Measurements from ENCODE around the gene DUSP10.

DUSP10 gene

GRCh38 chr1:221741703-221742554 is at the start of gene DUSP10:
TSS of gene DUSP10 (minus strand) at chr1:221742089. CDS start at chr1:221739744, 2,345 bp downstream.
- DNase-seq (ENCODE audit: low read depth, low spot score) = peak; percentile 100

GRCh38 chr1:221788466-221788865 is 46.6 kb upstream of the DUSP10 start:
- H3K4me3 ChIP-seq (ENCODE audit: low read depth, low read length) = no peak overlapping the region
- in situ Hi-C loops (cut with HindIII; ENCODE audit: low sequenced_read_pairs) = no loop called here
- DNase-seq (ENCODE audit: low read depth, low spot score) = no peak
- TF ChIP-seq CTCF (IDR thresholded peaks at IDR 0.05; ENCODE audit: low read depth, low read length) = no peak

More at GRCh38 chr1:221741703-221742554, at the start of gene DUSP10:
- in situ Hi-C loops (cut with HindIII; ENCODE audit: low sequenced_read_pairs) = no loop called here
- TF ChIP-seq CTCF (IDR thresholded peaks at IDR 0.05; ENCODE audit: low read depth, low read length) = peak; percentile 10
- H3K4me3 ChIP-seq (ENCODE audit: low read depth, low read length) = peak within 1 kb of the TSS; percentile 96

GRCh38 chr1:221786647-221787046 is 44.8 kb upstream of the DUSP10 start:
- in situ Hi-C loops (cut with HindIII; ENCODE audit: low sequenced_read_pairs) = no loop called here
- TF ChIP-seq CTCF (IDR thresholded peaks at IDR 0.05; ENCODE audit: low read depth, low read length) = no peak
- no peak for DNase-seq (ENCODE audit: low read depth, low spot score)
- no peak overlapping the region for H3K4me3 ChIP-seq (ENCODE audit: low read depth, low read length)

GRCh38 chr1:221783936-221784335 is 42.0 kb upstream of the DUSP10 start:
- DNase-seq (ENCODE audit: low read depth, low spot score) = no peak
- no peak for TF ChIP-seq CTCF (IDR thresholded peaks at IDR 0.05; ENCODE audit: low read depth, low read length)
- in situ Hi-C loops (cut with HindIII; ENCODE audit: low sequenced_read_pairs) = no loop called here
- H3K4me3 ChIP-seq (ENCODE audit: low read depth, low read length) = no peak overlapping the region

GRCh38 chr1:221783437-221783836 is 41.5 kb upstream of the DUSP10 start:
- no peak for DNase-seq (ENCODE audit: low read depth, low spot score)
- in situ Hi-C loops (cut with HindIII; ENCODE audit: low sequenced_read_pairs) = no loop called here
- no peak overlapping the region for H3K4me3 ChIP-seq (ENCODE audit: low read depth, low read length)

GRCh38 chr1:221782970-221783369 is 41.1 kb upstream of the DUSP10 start:
- TF ChIP-seq CTCF (IDR thresholded peaks at IDR 0.05; ENCODE audit: low read depth, low read length) = no peak
- H3K4me3 ChIP-seq (ENCODE audit: low read depth, low read length) = no peak overlapping the region
- no peak for DNase-seq (ENCODE audit: low read depth, low spot score)
- in situ Hi-C loops (cut with HindIII; ENCODE audit: low sequenced_read_pairs) = no loop called here

More at GRCh38 chr1:221783437-221783836, 41.5 kb upstream of the DUSP10 start:
- no peak for TF ChIP-seq CTCF (IDR thresholded peaks at IDR 0.05; ENCODE audit: low read depth, low read length)

All from astrocyte of the spinal cord (primary cell).